HG02571 (cell line): Measurements from ENCODE around the gene EXOC1.

ENCODE experiments used
- ATAC-seq: cut with Tn5 transposase; IDR thresholded peaks from one replicate; pipeline ENCODE4 v1.9.1; 2021; ENCODE audit warnings: mild to moderate bottlenecking, moderate library complexity; ENCODE audit not compliant: unreplicated experiment

The EXOC1 gene

GRCh38 chr4:55948726-55949481 is 95.5 kb downstream of the EXOC1 start, which contains the start of gene CEP135:
CEP135 (plus strand) TSS chr4:55948945; CDS start chr4:55952131, 3,186 bp downstream.
- peak; percentile 79 for ATAC-seq

GRCh38 chr4:55949482-55949802 is 96.0 kb downstream of the EXOC1 start:
- no peak for ATAC-seq

GRCh38 chr4:55951191-55951922 is 97.9 kb downstream of the EXOC1 start:
- ATAC-seq: no peak
